Ovary (tissue), 9 donors: ENCODE results near the gene CRIP1. TPM values are rescaled to one million over a fixed set of nuclear protein-coding genes. Genes with fewer than 3 reads are reported as not detected.

ENCODE experiments used
- DNase-seq, 5 donors: peaks; one replicate each; pipeline ENCODE4 v3.0.0-alpha.2; 2019 to 2020
- H3K27ac ChIP-seq, 2 donors: fragments of 200-600 bp; one replicate each; pipeline versions ENCODE4 v1.5.1 to v1.8.0; 2019 to 2022
- H3K27me3 ChIP-seq: fragments of 200-600 bp; one replicate; pipeline ENCODE4 v1.8.0; 2022
- H3K36me3 ChIP-seq: fragments of 200-600 bp; sonication (generic); one replicate; pipeline ENCODE4 v1.5.1; 2019
- H3K4me1 ChIP-seq: one replicate; pipeline ENCODE4 v1.8.1; 2013; ENCODE audit warnings: mild to moderate bottlenecking, moderate library complexity; ENCODE audit not compliant: insufficient read depth
- H3K4me3 ChIP-seq: fragments of 200-600 bp; sonication (generic); one replicate; pipeline ENCODE4 v1.5.1; 2017
- H3K9me3 ChIP-seq, 2 donors: fragments of 200-600 bp in 1 of 2; sonication (generic) in 1 of 2; one replicate each; pipeline versions ENCODE4 v1.5.1 to v1.8.1; 2013 to 2019; ENCODE audit warnings: mild to moderate bottlenecking in 1 of 2, moderate library complexity in 1 of 2
- EP300 ChIP-seq: sonication (generic); formaldehyde crosslinking; IDR thresholded peaks from one replicate; pipeline ENCODE4 v1.6.1; 2017; ENCODE audit warnings: antibody characterized with exemption
- POLR2A ChIP-seq: fragments of 450-650 bp; IDR thresholded peaks from one replicate; pipeline ENCODE4 v1.6.1; 2017; ENCODE audit warnings: antibody characterized with exemption, mild to moderate bottlenecking, moderate library complexity
- WGBS, 3 donors: extraction: QIAGEN DNeasy Blood & Tissue Kit in 1 of 3; methylation state at CpG; one replicate each; pipeline versions ENCODE4 v1.1.5 to v1.1.7; 2013 to 2017; 5-methylcytosine and 5-hydroxymethylcytosine counted together
- intact Hi-C, 4 donors: fragments of 100-400 bp; cut with DNase I; formaldehyde crosslinking; loops; one replicate each; pipeline versions ENCODE4 v1.11.0 to v1.15.1; 2022 to 2023
- polyA plus RNA-seq, 2 donors: library from polyadenylated mRNA; stranded (reverse); fragments of 200-250 nt in 1 of 2; fragments of 350-450 nt in 1 of 2; fragmentation: Illumina TruSeq in 1 of 2; extraction: RNeasy Lipid Tissue Mini Kit (QIAGEN cat#74804) in 1 of 2; gene quantifications; one replicate each; pipeline ENCODE4 v1.2.3, GENCODE V29; 2013 to 2014
- total RNA-seq, 7 donors: library from RNA; depleted of rRNA in 2 of 7; stranded (reverse); fragments of >200 nt in 2 of 7; fragmentation: NEBNext Ultra II Directional in 3 of 7; extraction: Animal tissue kit (Norgen Biotek cat#: 25700) in 3 of 7; gene quantifications; one replicate each; pipeline versions ENCODE4 v1.1.0 to v1.2.4, GENCODE V29; 2016 to 2023
- TF ChIP-seq, protein P1 (sequence below), 3 donors: fragments of 450-650 bp in 2 of 3; fragments of 200-600 bp in 1 of 3; IDR thresholded peaks; one replicate each; pipeline versions ENCODE4 v1.5.1 to v1.8.0; 2016 to 2022; ENCODE audit warnings: antibody characterized with exemption in 3 of 3, mild to moderate bottlenecking in 1 of 3
- donor health status: DM: no; HTN: no; CAD: no; lungs with moderate emphysema.
- donor health status: DM: no; HTN: no; CAD: no.
- donor health status: Bipolar disorder and iron deficiency.
- donor health status: DM: yes; HTN: yes; CAD: no.
- donor health status: DM: no; HTN: no; CAD: no.
- donor health status: DM: yes; HTN: yes; CAD: no.

Gene CRIP1
- total and polyA plus RNA-seq, 9 donors, result 3.2 to 116 (median 26.4) TPM

DNA sequence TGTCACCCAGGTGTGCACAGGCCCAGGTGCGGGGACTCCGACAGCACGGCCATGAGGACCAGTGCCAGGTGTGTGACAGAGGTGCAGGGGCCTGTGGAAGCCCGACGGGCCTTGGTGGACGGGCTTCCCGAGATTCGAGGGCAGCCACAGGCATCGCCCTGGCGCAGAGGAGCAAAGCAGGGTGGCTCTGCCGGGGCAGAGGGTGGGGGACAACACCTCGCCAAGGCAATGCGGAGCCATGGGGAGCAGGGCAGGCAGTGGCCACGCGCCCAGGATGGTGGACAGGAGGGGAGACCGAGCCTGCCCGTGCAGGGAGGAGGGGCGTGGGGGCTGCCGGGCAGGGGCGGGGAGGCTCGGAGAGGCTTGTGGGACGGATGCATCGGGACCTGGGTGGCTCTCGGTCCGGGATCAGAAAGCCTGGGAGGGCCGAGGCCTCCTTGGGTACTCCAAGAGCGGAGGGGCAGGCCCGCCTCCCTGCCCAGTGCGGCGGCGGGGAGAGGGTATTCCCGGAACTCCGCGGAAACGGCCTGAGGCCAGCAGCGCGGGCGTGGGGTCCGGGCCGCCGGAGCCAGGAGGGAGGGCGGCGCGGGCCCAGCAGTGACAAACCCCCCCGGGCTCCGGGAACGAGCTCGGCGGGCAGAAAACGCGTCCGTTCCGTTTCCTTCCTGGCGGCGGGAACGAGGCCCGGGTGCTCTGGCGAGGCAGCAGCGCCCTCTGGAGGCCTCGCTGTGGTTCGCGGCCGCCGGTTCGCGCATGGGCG is 41.3 kb downstream of the CRIP1 start:
- Histone ChIP-seq H3K27me3 (no peaks in the 10 kb centered on the region), H3K9me3 (no peaks in the 10 kb centered on the region), H3K4me3 (peak overlapping the region; percentile 60), H3K36me3 (no peaks in the 10 kb centered on the region), H3K27ac (peak overlapping the region in 1 of 2 donors; percentile 53), H3K4me1 (peaks cover 10% of the 10 kb centered on the region)
- no peak for TF ChIP-seq EP300
- TF ChIP-seq, protein P1, sequence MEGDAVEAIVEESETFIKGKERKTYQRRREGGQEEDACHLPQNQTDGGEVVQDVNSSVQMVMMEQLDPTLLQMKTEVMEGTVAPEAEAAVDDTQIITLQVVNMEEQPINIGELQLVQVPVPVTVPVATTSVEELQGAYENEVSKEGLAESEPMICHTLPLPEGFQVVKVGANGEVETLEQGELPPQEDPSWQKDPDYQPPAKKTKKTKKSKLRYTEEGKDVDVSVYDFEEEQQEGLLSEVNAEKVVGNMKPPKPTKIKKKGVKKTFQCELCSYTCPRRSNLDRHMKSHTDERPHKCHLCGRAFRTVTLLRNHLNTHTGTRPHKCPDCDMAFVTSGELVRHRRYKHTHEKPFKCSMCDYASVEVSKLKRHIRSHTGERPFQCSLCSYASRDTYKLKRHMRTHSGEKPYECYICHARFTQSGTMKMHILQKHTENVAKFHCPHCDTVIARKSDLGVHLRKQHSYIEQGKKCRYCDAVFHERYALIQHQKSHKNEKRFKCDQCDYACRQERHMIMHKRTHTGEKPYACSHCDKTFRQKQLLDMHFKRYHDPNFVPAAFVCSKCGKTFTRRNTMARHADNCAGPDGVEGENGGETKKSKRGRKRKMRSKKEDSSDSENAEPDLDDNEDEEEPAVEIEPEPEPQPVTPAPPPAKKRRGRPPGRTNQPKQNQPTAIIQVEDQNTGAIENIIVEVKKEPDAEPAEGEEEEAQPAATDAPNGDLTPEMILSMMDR (IDR thresholded peaks at IDR 0.05), result peak; percentile 76 to 86 (median 85)
- no peak for TF ChIP-seq POLR2A
- DNase-seq, result peak; percentile 71 to 89 (median 80)
- intact Hi-C loops, result loop anchor here in 2 of 4 donors (5.0 to 10.0 kb wide), 3 partner anchors 36 to 163 kb away; partner anchors contain the start of gene TEDC1 (in 1 of the 2)
- WGBS, 3 donors, result 1 to 4% (median 4%) methylated on average over 16 to 67 of the region's 67 CpGs

DNA sequence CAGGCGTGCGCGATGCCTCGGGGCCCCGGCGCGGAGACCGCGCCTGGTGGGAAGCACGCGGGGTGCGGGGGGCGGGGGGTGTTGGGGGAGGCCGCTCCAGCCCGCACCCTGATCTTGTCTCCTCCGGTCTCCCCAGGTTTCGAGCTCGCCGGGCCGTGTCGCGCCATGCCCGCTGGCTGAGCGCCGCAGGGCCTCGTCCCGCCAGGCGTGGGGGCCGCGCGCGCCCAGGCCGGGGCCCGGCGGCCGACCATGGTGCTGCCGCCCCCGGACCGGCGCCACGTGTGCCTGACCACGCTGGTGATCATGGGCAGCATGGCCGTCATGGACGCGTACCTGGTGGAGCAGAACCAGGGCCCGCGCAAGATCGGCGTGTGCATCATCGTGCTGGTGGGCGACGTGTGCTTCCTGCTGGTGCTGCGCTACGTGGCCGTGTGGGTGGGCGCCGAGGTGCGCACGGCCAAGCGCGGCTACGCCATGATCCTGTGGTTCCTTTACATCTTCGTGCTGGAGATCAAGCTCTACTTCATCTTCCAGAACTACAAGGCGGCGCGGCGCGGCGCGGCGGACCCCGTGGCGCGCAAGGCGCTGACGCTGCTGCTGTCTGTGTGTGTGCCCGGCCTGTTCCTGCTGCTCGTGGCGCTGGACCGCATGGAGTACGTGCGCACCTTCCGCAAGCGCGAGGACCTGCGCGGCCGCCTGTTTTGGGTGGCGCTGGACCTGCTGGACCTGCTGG is 42.1 kb downstream of the CRIP1 start:
- intact Hi-C loops, result loop anchor here in 2 of 4 donors (5.0 to 10.0 kb wide), 3 partner anchors 36 to 164 kb away; partner anchors contain the start of gene TEDC1 (in 1 of the 2)

DNA sequence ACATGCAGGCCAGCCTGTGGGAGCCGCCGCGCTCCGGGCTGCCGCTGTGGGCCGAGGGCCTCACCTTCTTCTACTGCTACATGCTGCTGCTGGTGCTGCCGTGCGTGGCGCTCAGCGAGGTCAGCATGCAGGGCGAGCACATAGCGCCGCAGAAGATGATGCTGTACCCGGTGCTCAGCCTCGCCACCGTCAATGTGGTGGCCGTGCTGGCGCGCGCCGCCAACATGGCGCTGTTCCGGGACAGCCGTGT is 42.6 kb downstream of the CRIP1 start:
- Histone ChIP-seq H3K36me3 (no peaks in the 10 kb centered on the region), H3K4me3 (no peak overlapping the region), H3K9me3 (no peaks in the 10 kb centered on the region), H3K27me3 (no peaks in the 10 kb centered on the region), H3K4me1 (peaks cover 10% of the 10 kb centered on the region), H3K27ac (no peak overlapping the region)
- 43 to 49% (median 46%) methylated on average over 24 of the region's 24 CpGs for WGBS, 3 donors
- no peak for DNase-seq
- intact Hi-C loops, result loop anchor here in 2 of 4 donors (5.0 to 10.0 kb wide), 3 partner anchors 37 to 164 kb away; partner anchors contain the start of gene TEDC1 (in 1 of the 2)
- no peak for TF ChIP-seq POLR2A

More for the DNA sequence above, 42.1 kb downstream of the CRIP1 start:
- TF ChIP-seq, protein P1 (IDR thresholded peaks at IDR 0.05), result peak in 1 of 3 donors; percentile 4
- TF ChIP-seq POLR2A, result no peak
- DNase-seq, result no peak
- H3K9me3 ChIP-seq, result no peaks in the 10 kb centered on the region
- no peaks in the 10 kb centered on the region for H3K36me3 ChIP-seq
- no peaks in the 10 kb centered on the region for H3K27me3 ChIP-seq
- peaks cover 10% of the 10 kb centered on the region for H3K4me1 ChIP-seq
- no peak overlapping the region for H3K27ac ChIP-seq
- 17 to 26% (median 20%) methylated on average over 74 to 89 of the region's 89 CpGs for WGBS, 3 donors
- peak overlapping the region; percentile 60 for H3K4me3 ChIP-seq

DNA sequence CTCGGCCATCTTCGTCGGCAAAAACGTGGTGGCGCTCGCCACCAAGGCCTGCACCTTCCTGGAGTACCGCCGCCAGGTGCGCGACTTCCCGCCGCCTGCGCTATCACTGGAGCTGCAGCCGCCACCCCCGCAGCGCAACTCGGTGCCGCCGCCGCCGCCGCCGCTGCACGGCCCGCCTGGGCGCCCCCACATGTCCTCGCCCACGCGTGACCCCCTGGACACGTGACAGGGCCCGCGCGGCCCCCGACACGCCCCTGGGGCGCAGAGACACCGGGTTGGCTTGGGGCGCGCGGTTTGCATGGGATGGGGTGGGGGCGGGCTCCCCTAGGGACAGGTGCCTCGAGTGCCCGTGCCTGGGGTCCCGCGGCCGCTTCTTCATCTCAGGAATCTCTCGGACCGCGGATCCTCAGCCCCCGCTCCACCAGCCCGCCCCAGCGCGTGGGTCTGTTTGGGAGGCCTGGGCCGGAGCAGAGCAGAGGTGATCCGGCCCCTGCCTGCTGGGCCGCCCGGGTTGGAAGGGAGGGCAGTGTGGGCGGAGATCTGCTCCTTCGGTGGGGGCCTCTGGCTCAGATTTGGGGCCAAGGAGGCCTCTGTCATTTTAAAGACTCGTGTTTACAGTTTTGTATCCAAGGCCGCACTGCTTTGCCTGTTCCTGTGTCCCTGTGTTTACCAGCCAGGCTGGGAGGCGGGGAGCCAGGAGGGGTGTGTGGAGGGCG is 43.0 kb downstream of the CRIP1 start:
- H3K27ac ChIP-seq, result no peak overlapping the region
- intact Hi-C loops, result loop anchor here in 2 of 4 donors (5.0 to 10.0 kb wide), 3 partner anchors 37 to 165 kb away; partner anchors contain the start of gene TEDC1 (in 1 of the 2)
- peak in 1 of 5 donors; percentile 52 for DNase-seq

More for the DNA sequence above, 43.0 kb downstream of the CRIP1 start:
- WGBS, 3 donors, result 47 to 53% (median 51%) methylated on average over 58 to 63 of the region's 63 CpGs
- H3K4me3 ChIP-seq, result no peak overlapping the region
- H3K9me3 ChIP-seq, result no peaks in the 10 kb centered on the region
- H3K27me3 ChIP-seq, result no peaks in the 10 kb centered on the region
- peaks cover 10% of the 10 kb centered on the region for H3K4me1 ChIP-seq
- no peak for TF ChIP-seq EP300
- TF ChIP-seq, protein P1 (IDR thresholded peaks at IDR 0.05), result no peak
- TF ChIP-seq POLR2A, result no peak
- H3K36me3 ChIP-seq, result no peaks in the 10 kb centered on the region
